Astrocyte of the spinal cord (primary cell): ENCODE results near the gene LRRN3.
A peak's percentile ranks its signal among the peaks of the same experiment; 100 is the strongest.

Experiments used
- DNase-seq: peaks from one replicate; pipeline ENCODE4 v3.0.0; 2011; ENCODE audit warnings: low read depth, low spot score
- H3K4me3 ChIP-seq: 2 replicates; pipeline ENCODE4 v1.5.1; 2011; ENCODE audit warnings: low read depth, mild to moderate bottlenecking, low read length, moderate library complexity
- CTCF ChIP-seq: IDR thresholded peaks from 2 replicates; pipeline ENCODE4 v1.5.1; 2012; ENCODE audit warnings: low read depth, mild to moderate bottlenecking, low read length, inconsistent platforms
- in situ Hi-C: cut with HindIII; loops from 2 replicates; pipeline ENCODE4 v1.10.0; 2017; ENCODE audit warnings: low sequenced_read_pairs

Gene LRRN3

GRCh38 chr7:111162692-111163091 is 71.8 kb downstream of the LRRN3 start:
- no peak for DNase-seq
- TF ChIP-seq CTCF = no peak
- H3K4me3 ChIP-seq = no peak overlapping the region
- in situ Hi-C loops = no loop called here

GRCh38 chr7:111164442-111164841 is 73.5 kb downstream of the LRRN3 start:
- no peak overlapping the region for H3K4me3 ChIP-seq
- in situ Hi-C loops = no loop called here
- TF ChIP-seq CTCF = no peak
- DNase-seq = no peak

- DNase-seq = peak; percentile 68
- in situ Hi-C loops = no loop called here
- no peak overlapping the region for H3K4me3 ChIP-seq
Measured at GRCh38 chr7:111168182-111168581, 77.3 kb downstream of the LRRN3 start.

GRCh38 chr7:111172564-111173257 is 81.8 kb downstream of the LRRN3 start:
- no peak overlapping the region for H3K4me3 ChIP-seq
- in situ Hi-C loops = no loop called here
- DNase-seq = no peak
- TF ChIP-seq CTCF = no peak

More at GRCh38 chr7:111168182-111168581, 77.3 kb downstream of the LRRN3 start:
- TF ChIP-seq CTCF = no peak

- no peak overlapping the region for H3K4me3 ChIP-seq
- no peak for DNase-seq
- in situ Hi-C loops = no loop called here
- no peak for TF ChIP-seq CTCF
Measured at GRCh38 chr7:111173528-111173927, 82.6 kb downstream of the LRRN3 start.

GRCh38 chr7:111173990-111174389 is 83.1 kb downstream of the LRRN3 start:
- H3K4me3 ChIP-seq = no peak overlapping the region
- no peak for TF ChIP-seq CTCF
- no peak for DNase-seq
- in situ Hi-C loops = no loop called here
